ENCODE data around the gene POR.

POR gene

GRCh38 chr7:75916685-75917634, 2.0 kb downstream of the POR start:
- DNase-seq, result no peak

- DNase-seq, result no peak
These were observed 5.6 kb downstream of the POR start for GRCh38 chr7:75920431-75921161.

- no peak for DNase-seq
These were observed 6.5 kb downstream of the POR start for GRCh38 chr7:75921479-75921878.

- DNase-seq, result no peak
These were observed 8.1 kb downstream of the POR start for GRCh38 chr7:75922966-75923603.

- no peak for DNase-seq
These were observed 9.3 kb downstream of the POR start for GRCh38 chr7:75924256-75924655.

- no peak for DNase-seq
These were observed 9.9 kb downstream of the POR start for GRCh38 chr7:75924889-75925288.

GRCh38 chr7:75925717-75926435, 10.9 kb downstream of the POR start:
- DNase-seq, result no peak

- DNase-seq, result peak; percentile 42
These were observed 13.6 kb downstream of the POR start for GRCh38 chr7:75928568-75928914.

- no peak for DNase-seq
These were observed 16.7 kb downstream of the POR start for GRCh38 chr7:75931680-75932079.

- no peak for DNase-seq
These were observed 23.2 kb downstream of the POR start for GRCh38 chr7:75937958-75938786.

- no peak for DNase-seq
These were observed 24.0 kb downstream of the POR start for GRCh38 chr7:75938921-75939320.

- DNase-seq, result no peak
These were observed 28.9 kb downstream of the POR start for GRCh38 chr7:75943864-75944263.

- no peak for DNase-seq
These were observed 29.6 kb downstream of the POR start for GRCh38 chr7:75944507-75944906.

GRCh38 chr7:75945297-75946168, 30.6 kb downstream of the POR start:
- no peak for DNase-seq

- DNase-seq, result no peak
These were observed 31.4 kb downstream of the POR start for GRCh38 chr7:75946207-75946855.

- DNase-seq, result no peak
These were observed 33.2 kb downstream of the POR start for GRCh38 chr7:75948179-75948578.

- DNase-seq, result no peak
These were observed 35.2 kb downstream of the POR start for GRCh38 chr7:75950111-75950681.

GRCh38 chr7:75951506-75951905, 36.6 kb downstream of the POR start:
- DNase-seq, result peak; percentile 8

- DNase-seq, result no peak
These were observed 38.5 kb downstream of the POR start for GRCh38 chr7:75953431-75953830.

GRCh38 chr7:75953931-75954330, 39.0 kb downstream of the POR start:
- DNase-seq, result no peak

Data from CD4-positive, alpha-beta T cell treated with Interleukin-21 for 1 hour (primary cell).